NCI-H2196 treated with DMSO at 0.1 percent for 48 hours (cell line): ENCODE data around the gene GNG12.

ENCODE experiments used
- DNase-seq: peaks from one replicate; lab custom pipeline; 2025; ENCODE audit not compliant: unreplicated experiment; lab: John Stamatoyannopoulos, UW

Gene GNG12

DNA sequence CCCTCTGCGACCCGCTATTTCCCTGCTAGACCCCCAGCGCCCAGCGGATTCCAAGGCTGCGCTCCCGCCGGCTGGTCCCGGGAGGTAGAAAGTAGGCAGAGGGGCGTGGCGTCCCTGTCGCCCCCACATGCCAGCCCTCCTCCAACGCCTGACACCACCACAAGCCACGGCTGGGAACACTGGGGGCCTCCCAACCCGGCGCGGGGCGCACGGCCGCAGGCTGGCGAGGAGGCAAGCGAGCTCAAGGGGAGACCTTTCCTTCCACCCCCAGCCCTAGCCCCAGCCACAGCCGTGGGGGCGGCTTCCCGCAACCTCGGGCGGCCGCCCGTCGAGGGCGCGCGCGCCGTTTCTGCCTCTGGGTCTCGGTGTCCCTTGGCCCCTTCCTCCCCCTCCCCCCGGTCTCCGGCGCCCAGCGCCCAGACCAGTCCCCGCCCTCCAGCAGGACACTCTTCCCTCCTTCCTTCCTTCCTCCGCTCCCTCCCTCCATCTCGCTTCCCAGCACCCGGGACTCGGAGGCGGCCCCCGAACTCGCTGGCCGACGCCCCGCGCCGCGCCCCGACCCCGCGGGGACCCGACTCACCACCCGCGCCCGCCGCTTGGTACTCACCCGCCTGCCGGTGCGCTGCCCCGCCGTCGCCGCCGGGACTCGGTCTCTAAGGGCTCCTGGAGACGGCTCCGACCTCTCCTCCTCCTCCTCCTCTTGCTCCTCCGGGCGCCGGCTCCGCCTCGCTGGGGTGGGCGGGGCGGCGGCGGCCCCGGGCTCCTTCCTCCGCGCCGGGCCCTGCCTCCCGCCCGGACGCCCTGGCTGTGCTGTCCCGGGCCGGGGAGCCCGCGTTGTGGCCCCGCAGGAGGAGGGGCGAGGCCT is at the start of gene GNG12:
Gene GNG12 (minus strand): TSS at position 731 of the 865 bp plus-strand sequence. CDS start 125,781 bp downstream, outside the sequence.
- no peak for DNase-seq

DNA sequence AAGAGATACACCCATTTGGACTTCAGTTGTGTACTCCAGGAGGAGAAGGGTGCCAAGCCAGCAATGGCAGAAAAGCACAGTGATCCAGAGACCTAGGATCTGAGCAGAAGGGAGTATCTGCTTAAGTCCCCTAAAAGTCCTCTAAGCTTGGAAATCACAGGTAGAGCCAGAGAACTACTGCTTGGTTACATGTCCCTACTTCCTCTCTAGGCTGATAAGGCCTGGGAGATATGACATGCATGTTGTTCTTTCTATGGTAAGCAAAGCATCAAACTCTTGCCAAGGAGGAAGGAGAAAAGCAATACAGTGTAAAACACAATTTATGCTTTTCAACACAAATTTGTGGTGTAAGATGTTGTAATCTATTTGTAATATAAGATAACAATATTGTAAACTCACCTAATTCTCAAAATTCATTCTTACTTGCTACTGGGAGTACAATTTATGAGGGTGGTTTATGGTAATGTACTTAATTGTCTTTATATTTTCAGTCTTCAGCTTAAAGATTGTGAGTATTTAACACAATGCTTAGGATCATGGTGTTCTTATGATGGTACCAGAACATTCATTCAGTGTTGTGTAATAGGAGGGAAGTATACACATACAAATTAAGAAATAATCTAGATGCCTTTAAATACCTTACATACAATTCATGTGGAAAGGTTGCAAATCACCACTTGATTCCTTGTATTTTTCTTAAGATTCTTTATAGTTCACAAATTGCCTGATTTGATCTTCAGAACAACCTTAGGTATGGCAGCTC is 49.1 kb upstream of the GNG12 start:
- DNase-seq, result no peak

DNA sequence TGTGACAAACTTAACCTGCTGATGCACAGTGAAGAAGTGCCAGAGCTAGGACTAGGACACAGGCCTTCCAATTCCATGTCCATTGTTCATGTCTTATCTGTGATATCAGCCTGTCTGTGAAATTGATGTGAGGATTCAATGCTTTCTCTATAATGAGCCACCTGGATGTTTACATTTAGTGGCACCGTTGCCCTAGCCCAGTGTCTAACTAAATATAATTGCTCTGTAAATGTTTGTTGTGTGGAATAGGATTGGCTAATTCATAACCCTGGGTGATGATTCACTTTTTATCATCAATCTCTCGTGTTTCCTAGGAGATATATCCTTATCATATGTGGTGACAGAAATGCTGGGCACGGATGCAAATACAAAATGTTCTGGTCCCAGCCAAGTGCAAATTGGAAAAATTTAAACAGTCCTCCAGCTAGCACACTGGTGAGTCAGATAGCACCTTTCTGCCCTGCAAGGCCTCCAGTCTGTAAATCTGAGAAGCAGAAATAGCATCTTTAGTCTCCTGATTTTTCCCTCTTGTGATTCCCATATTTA is 46.9 kb upstream of the GNG12 start:
- no peak for DNase-seq

DNA sequence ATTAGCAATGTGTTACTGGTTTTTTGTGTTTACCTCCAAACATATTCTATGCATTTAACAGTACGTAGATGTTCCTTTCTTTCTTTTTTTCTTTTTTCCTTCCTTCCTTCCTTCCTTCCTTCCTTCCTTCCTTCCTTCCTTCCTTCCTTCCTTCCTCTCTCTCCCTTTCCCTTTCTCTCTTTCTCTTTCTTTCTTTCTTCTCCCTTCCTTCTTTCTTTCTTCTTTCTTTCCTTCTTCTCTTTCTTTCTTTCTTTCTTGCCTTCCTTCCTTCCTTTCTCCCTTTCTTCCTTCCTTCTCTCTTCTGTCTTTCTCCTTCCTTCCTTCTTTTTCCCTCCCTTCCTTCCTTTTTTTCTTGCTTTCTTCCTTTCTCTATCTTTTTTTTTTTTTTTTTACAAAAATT is 46.2 kb upstream of the GNG12 start:
- no peak for DNase-seq

DNA sequence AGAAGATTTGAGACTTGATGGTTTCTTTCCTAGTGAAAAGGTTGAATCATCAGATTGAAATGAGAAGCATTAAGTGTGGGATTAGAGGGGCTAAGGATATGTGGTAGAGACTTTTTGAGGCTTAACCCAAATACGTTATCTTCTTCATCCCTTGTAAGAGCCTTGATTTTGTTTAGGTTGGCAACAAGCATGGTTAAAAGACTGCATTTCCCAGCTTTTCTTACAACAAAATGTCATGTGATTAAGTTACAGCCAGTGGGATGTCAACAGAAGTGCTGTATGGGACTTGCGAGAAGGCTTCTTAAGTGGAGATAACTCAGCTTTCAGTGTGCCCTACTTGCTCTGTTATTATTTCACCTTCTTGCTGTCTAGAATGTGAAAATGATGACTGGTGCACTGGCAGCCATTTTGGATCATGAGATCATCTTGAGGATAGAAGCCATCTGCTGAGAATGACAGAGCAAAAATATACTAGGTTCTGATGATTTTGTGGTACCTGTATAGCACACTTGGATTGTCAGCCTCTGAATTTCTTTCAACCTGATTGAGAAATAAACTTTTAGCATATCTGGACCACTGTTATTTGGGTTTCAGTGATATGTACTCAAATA is 41.3 kb upstream of the GNG12 start:
- no peak for DNase-seq

DNA sequence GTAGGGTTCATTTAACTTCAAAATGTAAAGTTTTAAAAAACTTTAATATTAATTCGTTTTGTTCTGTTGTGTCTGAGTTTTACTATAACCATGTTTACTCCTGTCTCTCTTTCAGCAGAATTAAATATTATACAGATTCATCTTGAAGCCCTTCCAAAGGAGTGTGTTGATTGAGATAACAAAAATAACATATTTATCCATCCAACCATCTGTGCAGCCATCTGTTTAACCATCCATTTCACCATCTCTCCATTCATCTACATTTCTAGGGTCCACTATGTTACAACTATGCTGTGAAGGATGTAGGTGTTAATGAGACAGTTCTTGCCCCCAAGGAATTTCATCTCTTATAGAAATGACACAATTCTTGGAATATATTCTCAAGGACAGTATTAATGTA is 36.0 kb upstream of the GNG12 start:
- no peak for DNase-seq

DNA sequence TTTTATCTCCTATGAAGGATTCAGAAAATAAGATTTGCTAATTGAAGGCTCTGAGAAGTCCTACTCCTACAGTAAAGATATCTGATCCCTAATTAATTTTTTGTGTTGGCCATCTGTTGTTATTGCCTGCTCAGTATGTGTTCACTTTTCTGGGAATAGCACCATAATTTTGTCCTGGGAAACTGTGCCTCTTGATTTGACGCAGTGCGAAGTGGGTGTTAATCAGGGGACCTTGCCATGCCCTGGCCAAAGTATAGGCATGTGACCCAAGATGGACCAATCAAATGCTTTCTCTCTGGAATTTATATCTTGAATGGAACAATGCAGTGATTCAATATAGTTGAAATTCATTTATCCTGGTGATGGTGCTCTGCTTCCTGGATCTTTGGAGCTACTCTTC is 30.4 kb upstream of the GNG12 start:
- no peak for DNase-seq

DNA sequence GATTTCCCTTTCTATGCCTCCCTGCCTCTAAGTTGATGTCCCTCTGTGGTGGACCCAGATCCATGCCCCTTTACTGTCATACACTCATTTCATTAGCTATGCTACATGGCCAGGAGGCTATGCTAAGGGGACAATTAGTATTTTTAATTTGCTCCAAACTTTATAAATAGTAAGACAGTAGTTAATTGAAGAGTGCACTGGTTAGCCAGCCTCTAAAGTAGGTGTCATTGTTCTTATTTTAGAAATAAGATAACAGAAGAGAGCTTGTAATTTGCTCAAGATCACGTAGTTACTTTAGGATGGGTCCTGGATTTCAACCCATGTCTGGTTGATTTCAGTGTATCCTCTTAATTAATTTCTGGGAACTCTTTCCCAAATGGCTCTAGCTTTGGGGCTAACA is 29.4 kb upstream of the GNG12 start:
- no peak for DNase-seq

DNA sequence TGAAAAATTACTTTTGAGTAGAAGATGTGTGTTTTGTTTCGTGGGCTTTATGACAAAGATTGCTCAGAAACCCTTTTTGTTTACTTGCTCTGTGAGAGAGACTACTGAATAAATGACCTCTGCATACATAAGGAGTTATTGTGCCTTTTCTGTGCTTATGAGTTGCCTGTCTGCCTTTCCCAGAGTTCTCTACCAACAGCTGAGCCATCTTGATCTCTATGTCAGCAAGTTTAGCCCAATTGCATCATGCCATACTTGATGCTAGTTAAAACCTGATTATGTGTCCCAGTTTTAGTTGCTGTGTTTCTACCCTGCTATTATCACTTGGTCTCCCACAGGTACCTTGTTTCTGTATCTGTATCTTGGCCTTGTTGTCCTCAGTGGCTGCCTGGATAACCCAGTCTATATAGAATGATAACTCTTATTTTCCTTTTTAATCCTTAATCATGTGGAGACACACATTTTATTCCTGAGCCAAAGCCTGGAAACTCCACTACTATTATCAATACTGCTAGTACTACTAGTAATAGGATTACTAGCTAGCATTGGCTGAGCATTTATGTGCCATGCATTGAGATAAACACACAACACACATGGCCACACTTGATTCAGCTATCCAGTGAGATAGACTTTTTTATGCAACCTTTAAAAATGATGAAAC is 28.7 kb upstream of the GNG12 start:
- DNase-seq, result no peak

DNA sequence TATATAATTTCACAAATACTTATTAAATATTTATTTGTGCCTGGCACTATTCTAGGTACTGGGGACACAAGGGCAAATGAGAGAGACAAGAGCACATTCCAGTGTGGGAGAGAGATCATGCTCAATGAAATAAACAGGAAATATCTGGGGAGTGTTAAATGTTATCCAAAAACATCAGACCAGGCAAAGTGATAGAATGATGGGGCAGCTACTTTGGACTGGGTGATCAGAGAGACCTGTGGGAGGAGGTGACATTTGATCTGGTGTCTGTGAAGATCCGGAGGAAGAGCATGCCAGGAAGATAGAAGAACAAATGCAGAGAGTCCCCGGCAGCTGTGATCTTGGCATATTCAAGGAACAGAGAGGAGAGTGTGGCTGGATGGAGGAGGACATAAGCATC is 27.5 kb upstream of the GNG12 start:
- no peak for DNase-seq

DNA sequence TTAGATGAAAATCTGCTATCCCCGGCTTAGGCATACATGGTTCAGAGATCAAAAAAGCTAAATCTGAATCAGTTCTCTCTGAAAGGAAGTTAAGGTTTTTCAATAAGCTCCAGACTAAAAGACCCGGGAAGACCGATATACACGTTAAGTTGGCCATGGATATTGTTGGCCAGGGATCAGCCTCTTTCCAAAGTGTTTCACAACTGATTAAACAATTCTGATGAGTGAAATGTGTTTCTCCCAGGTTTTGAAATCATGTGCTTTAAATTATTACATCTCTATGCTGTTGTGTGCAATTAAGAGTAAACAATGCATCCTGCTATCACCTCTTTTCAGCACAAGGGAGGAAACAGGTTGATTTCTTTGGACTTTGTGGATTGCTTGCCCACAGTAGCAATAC is 23.7 kb upstream of the GNG12 start:
- no peak for DNase-seq

DNA sequence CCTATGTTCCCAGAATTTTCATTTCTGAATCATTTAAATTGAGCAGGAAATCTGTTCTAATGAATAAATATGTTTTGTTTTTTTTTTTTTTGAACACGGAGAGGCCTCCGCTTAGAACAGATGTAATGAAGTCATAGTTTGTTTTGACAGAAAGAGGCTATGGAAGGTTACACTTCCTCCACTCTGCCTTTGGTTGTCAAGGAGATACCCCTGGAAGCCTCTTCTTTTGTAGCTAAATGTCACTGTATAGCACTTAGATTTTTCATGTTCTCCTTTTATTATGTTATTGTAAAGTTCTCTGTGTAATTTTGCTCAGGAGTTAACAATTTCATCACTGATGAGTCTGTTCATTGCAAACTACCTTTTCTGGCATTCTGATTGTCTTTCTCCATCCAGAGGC is 22.7 kb upstream of the GNG12 start:
- DNase-seq, result no peak

DNA sequence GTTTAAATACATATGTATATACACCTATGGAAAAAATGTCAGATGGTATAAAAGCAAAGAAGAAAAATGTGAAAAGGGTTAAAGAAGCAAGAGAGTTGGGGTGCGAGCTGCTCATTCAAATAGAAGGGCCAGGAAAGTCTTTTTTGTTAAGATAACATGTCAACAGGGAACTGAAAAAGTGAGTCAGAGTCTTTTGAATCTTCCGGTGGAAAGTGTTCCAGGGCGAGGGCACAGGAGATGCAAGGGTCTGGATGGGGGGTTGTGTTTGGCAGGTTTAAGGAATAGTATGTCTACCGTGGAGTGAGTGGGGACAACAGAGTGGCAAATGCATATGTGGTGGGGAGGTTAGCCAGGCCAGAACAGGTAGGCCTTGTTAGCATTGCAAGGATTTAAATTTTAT is 22.2 kb upstream of the GNG12 start:
- no peak for DNase-seq

DNA sequence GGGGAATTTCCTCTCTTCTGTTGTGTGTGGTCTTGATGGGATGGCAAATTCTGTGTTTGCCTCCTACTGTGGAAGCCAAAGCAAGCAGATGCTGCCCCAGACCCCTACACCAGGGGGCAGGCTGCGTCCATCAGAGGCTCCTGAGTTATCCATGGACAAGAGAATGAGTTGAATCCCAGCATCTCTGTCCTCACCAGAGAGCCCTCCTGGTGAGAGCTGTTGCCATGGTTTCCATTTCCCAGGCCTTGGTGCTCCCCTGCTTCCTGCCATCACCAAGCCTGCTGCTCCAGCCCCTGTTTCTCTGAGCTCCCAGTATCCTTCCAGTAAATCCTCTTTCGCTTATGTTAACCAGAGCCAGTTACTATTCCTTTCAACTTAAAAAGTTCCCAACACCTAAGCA is 20.4 kb upstream of the GNG12 start:
- peak; percentile 19 for DNase-seq

DNA sequence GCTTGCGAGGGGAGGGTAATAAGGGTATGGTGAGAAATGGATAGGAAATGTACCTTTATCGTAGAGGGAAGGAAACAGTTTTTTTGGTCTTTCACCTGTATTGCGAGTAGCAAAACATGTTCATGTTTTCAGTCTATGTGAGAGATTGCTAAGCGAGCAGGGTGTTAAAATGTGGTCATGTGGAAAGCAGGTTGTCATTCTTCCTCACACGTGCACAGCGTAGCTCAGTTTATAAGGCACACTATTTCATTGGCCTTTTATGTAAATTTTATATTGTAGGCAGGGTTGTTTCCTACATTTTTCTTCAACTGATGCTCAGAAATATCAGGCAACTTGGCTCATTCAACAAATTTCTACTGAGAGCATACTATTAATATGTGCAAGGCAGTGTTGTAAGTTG is 18.5 kb upstream of the GNG12 start:
- DNase-seq, result no peak

DNA sequence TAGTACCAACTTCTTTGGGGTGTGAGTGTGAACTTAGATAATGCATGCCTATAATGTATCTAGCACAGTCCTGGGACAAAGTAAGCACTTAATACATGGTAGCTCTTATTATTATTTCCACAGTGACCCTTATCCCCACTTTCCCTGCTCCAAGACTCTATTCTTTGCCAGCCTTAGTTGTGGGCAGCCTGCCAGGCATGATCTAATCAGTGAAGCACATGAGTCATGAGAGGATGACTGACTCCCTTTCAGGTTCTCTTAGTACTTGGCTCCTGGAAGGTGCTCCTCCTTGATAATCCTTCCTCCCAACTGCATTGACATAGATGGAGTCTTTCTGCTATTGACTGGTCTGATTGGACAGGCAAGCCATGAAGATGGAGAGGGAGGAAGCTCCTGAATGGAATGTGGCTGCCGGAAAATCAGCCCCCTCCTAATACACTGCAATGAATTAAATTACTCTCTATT is 17.4 kb upstream of the GNG12 start:
- peak; percentile 14 for DNase-seq

DNA sequence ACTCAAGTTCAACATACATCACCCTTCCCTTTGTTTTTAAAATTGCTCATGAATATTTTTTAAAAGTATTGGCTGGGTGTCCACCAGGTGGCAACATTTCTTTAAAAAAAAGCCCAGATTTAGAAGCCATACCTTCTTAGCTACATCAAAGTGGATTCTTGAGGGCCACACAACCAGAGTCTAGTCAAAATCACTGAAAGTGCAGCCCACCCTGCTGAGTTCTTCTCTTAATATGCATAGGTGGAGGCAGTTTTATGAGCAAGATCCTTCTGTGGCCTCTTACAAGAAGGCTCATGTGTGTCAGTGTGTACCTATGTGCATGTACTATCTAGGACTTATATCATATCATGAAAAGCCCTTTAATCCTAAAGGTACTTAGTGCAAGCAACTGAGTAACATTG is 16.9 kb upstream of the GNG12 start:
- DNase-seq, result peak; percentile 11

DNA sequence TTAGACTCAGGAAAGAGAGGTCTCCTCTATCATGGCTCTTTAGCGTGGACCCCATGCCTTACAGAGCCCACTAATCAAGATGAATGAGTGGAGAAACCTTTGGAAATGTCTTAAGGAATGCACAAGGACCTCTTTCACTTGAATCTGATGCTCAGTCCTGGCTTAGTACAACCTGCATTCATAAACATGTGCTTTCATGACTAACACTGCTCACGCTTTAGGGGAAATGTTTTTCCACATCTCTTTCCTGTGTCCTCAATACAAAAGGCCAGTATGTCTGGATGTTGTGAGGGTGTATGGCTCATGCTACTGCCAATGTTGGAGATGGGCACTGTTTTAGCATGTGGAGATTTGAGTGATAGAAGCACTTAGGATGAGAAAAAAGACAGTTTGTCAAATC is 14.2 kb upstream of the GNG12 start:
- DNase-seq, result no peak

DNA sequence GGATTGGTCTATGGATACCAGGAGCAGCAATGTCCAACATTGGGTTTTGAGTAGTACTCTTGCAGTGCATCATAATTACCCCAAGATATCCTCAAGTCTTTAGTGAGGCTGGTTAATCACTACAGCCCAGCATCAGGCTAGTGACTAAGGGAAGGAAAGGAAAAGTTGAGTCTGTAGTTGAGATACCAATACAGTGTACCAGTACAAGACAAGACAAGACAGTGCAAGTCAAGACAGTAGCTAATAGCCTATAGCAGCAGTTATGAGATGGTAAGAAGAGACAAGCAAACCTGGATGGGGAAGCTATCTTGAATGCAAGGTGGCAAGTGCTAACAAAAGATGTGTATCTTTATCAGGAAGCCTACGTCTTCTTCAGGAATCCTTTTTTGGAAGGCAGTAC is 13.3 kb upstream of the GNG12 start:
- DNase-seq, result no peak

DNA sequence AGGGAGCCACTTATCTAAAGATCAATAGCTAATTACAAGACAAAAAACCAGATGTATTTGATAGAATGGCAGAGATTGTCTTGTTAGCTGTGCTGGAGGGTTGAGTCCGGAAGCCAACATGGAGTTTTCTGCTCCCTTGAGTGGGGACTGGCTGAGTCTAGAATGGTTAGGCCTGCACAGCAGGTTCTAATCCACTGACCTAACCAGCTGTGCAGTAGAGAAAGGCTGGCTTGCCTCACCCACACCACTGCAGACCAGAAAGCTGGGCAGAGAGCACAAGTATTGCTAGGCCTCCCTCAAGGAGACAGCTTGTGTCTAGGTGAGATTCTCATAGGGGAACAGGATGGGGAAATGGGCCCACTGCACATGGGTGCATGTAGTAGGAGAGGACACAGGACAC is 11.7 kb upstream of the GNG12 start:
- DNase-seq, result no peak

DNA sequence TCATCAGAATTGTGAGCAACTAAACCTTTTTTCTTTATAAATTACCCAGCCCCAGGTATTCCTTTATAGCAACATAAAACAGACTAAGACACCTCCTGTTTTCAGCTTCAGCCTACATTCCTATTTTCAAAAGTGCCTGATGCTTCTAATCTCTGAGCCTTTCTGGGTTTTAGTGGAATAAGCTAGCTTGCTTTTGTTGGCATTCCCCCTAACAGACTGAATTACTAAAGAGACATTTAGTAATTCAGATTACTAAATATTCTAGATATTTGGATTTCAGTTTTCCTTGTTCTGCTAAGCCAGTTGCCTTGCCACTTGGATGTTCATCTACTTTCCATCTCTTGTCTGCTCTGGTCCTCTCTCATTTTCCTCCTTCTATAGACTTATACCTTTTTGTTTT is 10.5 kb upstream of the GNG12 start:
- no peak for DNase-seq
